GM18909 (cell line): ENCODE results near the gene CBFA2T3.

ENCODE experiments used
- ATAC-seq: cut with Tn5 transposase; IDR thresholded peaks from one replicate; pipeline ENCODE4 v1.9.1; 2021; ENCODE audit warnings: mild to moderate bottlenecking; ENCODE audit not compliant: unreplicated experiment, poor library complexity

CBFA2T3 gene

DNA sequence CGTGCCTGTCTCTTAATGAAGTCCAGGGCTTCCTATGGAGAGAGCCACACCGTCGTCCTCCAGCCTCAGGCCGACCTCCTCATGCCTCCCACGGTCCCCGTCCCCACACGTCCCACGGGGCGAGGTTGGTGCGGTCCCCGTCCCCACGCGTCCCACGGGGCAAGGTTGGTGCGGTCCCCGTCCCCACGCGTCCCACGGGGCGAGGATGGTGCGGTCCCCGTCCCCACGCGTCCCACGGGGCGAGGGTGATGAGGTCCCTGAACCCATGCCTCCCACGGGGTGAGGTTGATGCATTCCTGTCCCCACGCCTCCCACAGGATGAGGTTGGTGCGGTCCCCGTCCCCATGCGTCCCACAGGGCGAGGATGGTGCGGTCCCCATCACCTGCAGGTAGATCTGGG lies 141.2 kb downstream of the CBFA2T3 start:
- ATAC-seq, result no peak

DNA sequence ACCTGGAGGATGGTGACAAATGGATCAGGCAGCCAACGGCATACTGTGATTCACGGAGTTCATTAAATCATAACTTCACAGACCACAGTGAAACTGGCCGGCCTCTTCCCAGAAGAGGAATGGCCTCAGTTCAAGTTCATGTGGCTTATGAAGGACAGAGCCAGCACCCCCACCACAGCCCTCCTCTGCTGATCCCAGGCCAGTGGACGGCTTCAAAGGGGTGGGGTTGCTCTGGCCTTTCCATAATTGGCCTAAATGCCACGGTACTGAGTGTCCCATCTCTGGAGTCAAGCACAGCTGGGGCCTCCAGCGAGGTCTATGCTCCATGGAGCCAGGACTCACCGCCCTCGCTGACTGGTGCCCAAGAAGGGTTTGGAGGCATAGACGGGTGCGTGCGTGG lies 141.6 kb downstream of the CBFA2T3 start:
- ATAC-seq, result no peak

DNA sequence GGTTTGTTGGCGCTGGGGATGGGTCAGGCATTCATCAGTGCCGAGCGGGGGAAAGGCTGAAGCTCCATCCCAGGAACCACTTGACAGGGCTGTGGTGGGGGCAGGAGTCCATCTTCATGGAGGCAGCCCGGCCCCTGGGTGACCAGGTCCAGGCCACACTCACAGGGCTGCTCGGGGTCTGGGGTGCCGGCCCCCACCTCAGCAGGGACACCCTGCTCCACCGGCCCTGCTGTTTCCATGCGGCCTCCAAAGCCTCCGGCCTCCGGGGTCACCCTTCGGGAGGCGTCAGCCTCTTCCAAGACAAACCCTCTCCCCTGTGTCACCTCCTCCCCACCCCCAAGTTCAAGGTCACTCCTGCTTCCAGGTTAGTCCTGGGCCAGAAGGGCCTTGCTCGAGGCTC lies 142.3 kb downstream of the CBFA2T3 start:
- ATAC-seq, result no peak

DNA sequence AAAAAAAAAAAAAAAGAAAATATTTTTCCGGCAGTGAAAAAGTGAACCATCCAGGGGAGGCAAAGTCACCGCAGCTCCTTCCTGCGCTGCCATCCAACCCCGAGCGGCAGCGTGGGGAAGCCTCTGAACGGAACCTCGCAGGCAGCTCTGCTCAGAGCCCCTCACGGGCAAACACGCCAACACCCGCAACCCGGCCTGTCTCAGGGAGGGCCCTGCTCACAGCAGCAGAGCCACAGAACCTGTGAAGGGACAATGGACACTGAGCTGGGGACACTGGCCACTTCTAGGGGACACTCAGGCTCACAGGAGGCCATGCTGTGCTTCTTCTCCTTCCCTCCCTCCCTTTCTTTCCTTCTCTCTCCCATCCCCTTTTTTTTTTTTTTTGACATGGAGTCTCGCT lies 143.9 kb downstream of the CBFA2T3 start:
- ATAC-seq, result no peak

DNA sequence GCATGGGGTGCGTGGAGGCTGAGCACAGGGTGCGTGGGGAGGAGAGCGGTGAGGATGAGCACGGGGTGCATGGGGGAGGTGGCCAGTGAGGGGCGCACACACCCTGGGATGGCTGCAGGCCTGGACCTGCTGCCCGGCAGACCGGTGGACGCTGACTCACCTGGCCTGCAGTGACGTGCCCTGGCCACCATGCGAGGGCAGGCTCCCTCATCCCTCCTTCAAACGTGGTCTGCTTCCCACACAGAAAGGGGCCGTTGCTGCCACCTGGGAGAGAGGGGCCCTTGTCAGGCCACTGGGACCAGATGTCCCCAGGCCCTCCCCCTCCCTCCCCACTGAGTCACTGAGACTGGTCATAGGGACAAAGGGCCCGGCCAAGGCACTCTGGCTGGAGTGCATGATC lies 145.2 kb downstream of the CBFA2T3 start:
- no peak for ATAC-seq

DNA sequence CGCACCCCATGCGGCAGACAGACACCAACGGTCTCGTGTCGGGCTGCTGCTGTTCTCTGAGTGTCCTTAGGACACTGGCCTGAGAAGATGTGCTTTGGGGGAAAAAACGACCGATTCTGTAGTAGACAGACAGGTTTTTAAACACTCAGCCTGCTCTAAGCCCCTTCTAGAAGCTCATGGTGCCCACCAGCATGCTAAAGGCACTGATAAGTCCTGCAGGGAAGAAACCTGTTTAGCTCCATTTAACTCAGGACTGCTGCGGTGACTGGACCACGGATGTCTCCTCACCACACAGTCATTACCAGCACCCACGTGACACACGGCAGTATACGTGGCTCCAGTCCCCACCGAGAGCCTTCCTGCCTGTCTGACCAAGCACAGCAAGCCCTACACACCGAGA lies 146.2 kb downstream of the CBFA2T3 start:
- ATAC-seq, result no peak

DNA sequence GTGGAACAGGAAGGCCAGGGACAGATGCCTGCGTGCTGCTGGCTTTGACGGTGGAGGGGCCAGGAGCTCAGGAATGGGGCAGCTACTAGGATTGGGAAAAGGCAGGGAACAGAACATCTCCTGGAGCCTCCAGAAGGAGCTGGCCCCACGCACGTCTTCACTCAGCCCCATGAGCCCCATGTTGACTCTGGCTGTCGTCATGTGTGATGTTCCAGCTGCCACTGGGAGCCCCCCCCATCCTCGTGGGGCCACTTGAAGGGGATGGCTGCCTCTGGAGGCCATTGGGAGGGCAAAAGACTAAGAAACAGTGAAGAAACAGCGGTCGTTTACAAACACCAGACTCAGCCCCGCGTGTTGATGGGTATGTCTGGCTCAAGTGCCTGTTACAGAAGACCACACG lies 146.7 kb downstream of the CBFA2T3 start:
- ATAC-seq, result no peak

DNA sequence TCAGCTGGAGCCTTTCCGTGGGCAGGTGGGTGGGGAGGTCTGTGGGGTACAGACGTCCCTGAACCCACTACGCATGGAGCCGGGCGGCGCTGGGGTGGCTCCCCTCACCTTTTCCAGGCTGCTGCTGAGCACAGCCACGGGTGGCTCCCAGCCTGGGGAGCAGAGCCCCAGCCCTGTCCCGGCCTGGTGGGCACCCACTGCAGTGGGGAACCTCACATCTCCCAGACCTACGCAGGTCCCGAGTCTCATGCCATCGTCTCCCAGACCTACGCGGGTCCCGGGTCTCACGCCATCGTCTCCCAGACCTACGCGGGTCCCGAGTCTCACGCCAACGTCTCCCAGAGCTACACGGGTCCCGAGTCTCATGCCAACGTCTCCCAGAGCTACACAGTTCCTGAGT lies 148.3 kb downstream of the CBFA2T3 start:
- no peak for ATAC-seq

DNA sequence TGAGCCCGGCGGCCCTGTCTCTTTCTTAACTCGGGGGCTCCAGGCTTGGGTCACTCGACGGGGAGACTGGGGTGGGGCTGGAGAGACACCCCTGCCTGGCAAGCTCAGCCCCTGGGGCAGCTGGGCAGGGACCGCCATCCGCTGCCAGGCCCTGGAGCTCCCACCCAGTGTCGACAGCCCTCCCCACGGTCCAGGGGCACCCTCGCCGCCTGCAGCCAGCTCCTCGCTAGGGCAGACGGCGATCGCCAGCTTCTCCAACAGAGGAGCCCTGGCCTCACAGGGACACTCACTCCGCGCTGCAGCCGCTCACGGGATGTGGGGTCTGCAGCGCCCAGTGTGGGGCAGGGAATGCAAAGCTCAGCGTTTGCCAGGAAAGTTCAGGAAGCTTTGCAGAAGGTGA lies 149.3 kb downstream of the CBFA2T3 start:
- ATAC-seq, result no peak

DNA sequence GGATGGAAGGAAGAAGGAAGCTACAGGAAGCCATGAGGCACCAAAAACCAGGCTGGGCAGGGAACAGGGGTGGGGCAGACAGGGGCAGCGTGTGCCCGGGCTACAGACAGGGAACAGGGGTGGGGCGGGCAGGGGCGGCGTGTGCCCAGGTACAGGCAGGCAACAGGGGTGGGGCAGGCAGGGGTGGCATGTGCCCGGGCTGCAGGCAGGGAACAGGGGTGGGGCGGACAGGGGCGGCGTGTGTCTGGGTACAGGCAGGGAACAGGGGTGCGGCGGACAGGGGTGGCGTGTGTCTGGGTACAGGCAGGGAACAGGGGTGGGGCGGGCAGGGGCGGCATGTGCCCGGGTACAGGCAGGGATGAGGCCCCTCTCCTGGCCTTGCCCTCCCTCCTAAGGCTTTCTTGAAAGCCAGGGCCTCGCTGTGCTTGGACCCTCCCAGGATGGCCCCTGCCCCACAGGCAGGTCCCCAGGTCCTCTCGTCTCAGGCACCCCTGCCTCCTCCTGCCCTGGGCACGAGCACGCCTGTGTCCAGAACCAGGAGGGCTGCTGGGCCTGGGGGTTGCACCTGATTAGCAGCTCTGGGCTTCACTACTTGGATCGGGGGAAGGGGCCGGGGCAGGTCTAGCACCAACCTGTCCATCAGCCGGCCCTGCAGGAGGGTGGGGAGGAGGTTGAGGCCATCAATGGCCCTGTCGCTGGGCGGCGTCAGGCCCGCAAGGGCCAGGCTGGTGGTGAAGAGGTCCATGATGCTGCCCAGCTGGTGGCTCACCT lies 150.8 kb downstream of the CBFA2T3 start:
- no peak for ATAC-seq

DNA sequence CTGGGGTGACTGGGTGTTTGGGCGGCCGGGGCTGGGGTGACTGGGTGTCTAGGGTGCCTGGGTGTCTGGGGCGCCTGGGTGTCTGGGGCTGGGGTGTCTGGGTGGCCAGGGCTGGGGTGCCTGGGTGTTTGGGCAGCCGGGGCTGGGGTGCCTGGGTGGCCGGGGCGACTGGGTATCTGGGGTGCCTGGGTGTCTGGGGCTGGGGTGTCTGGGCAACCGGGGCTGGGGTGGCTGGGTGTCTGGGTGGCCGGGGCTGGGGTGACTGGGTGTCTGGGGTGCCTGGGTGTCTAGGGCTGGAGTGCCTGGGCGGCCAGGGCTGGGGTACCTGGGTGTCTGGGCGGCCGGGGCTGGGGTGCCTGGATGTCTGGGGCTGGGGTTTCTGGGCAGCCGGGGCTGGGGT lies 151.9 kb downstream of the CBFA2T3 start:
- ATAC-seq, result no peak
